A375 (cell line): ENCODE results near the gene OR51B4. TPM values are rescaled to one million over a fixed set of nuclear protein-coding genes. Genes with fewer than 3 reads are reported as not detected.

ENCODE experiments used
- total RNA-seq: library from RNA; depleted of rRNA; stranded (reverse); fragments of >200 nt; shearing (Covaris generic); gene quantifications from 2 replicates; pipeline ENCODE4 v1.2.3, GENCODE V29; 2014; rRNA removed

OR51B4 gene
- total RNA-seq: 4.0 and 7.5 TPM in 2 replicates

GRCh38 chr11:5301846-5302245 is at the start of gene OR51B4:
TSS of gene OR51B4 (minus strand) at chr11:5301946. CDS start at chr11:5301946, 0 bp downstream.

GRCh38 chr11:5351208-5351607 is 49.5 kb upstream of the OR51B4 start, which contains the start of gene OR51B6:
TSS of gene OR51B6 (plus strand) at chr11:5351508. CDS start at chr11:5351508, 0 bp downstream.

GRCh38 chr11:5343474-5344335 is 42.0 kb upstream of the OR51B4 start, which contains the start of gene OR51B5:
TSS of gene OR51B5 (minus strand) at chr11:5343524. CDS start at chr11:5343524, 0 bp downstream.

GRCh38 chr11:5324197-5324596 is 22.5 kb upstream of the OR51B4 start, which contains the start of gene OR51B2:
TSS of gene OR51B2 (minus strand) at chr11:5324297. CDS start at chr11:5324297, 0 bp downstream.

DNA sequence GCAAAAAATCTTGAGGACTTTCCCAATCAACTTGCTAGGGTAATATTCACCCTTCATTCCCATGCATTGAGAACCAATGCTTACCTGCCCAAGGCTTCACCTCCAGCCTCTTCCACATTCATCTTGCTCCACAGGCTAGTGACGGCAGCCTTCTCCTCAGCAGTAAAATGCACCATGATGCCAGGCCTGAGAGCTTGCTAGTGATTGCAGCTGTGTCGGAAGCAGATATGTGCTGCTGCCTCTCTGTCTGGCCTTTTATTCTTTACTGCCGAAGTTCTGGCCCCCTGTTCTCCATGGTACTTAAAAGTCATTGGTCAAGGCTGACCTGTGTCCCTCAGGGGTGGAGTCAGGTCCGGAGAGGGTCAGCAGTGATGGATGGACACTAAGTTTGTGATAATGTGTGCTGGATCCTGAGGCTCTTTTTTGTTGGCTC is 32.0 kb downstream of the OR51B4 start, which contains the start of gene HBE1:
HBE1 (minus strand) TSS at position 231 of the 433 bp plus-strand sequence; CDS start at position 176, 55 bp downstream.

DNA sequence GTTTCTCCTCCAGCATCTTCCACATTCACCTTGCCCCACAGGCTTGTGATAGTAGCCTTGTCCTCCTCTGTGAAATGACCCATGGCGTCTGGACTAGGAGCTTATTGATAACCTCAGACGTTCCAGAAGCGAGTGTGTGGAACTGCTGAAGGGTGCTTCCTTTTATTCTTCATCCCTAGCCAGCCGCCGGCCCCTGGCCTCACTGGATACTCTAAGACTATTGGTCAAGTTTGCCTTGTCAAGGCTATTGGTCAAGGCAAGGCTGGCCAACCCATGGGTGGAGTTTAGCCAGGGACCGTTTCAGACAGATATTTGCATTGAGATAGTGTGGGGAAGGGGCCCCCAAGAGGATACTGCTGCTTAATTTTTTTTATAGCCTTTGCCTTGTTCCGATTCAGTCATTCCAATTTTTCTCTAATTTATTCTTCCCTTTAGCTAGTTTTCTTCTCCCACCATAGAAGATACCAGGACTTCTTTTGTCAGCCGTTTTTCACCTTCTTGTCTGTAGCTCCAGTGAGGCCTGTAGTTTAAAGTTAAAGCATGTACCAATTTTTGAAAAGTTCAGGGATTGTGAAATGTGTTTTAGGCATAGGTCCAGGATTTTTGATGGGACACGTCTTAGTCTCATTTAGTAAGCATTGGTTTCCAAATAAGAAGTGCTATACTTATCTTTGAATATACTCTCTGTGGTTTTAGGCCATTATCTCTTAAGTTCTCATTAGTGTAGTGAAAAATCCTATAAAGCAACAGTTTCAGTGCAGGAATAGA is 46.9 kb downstream of the OR51B4 start, which contains the start of gene HBG2:
HBG2 (minus strand) TSS at position 136 of the 768 bp plus-strand sequence; CDS start at position 83, 53 bp downstream.

Other genes with a start within 250 kb of the OR51B4 start
- gene OR52E2, start 242.3 kb downstream of the OR51B4 start, total RNA-seq: not detected in 2 replicates
- not detected in 2 replicates for gene OR52E1, start 232.4 kb downstream of the OR51B4 start, total RNA-seq
- gene OR52A5, start 163.6 kb downstream of the OR51B4 start, total RNA-seq: not detected in 2 replicates
- not detected in 2 replicates for gene OR52A1, start 147.2 kb downstream of the OR51B4 start, total RNA-seq
- not detected in 2 replicates for gene OR51V1, start 101.3 kb downstream of the OR51B4 start, total RNA-seq
- gene HBB, start 74.9 kb downstream of the OR51B4 start, total RNA-seq: not detected in 2 replicates
- gene HBD, start 67.5 kb downstream of the OR51B4 start, total RNA-seq: not detected in 2 replicates
- gene HBG1, start 52.1 kb downstream of the OR51B4 start, total RNA-seq: not detected in 2 replicates
- 2.7 and 3.2 TPM in 2 replicates for gene HBG2, start 47.2 kb downstream of the OR51B4 start, total RNA-seq
- gene HBE1, start 32.0 kb downstream of the OR51B4 start, total RNA-seq: 40.6 and 51.6 TPM in 2 replicates
- gene OR51B2, start 22.4 kb upstream of the OR51B4 start, total RNA-seq: 0.85 and 1.4 TPM in 2 replicates
- gene OR51B5, start 41.6 kb upstream of the OR51B4 start, total RNA-seq: 15.1 and 23.2 TPM in 2 replicates
- not detected in 2 replicates for gene OR51B6, start 49.6 kb upstream of the OR51B4 start, total RNA-seq
- gene OR51M1, start 81.9 kb upstream of the OR51B4 start, total RNA-seq: not detected in 2 replicates
- gene OR51Q1, start 120.2 kb upstream of the OR51B4 start, total RNA-seq: not detected in 2 replicates
- gene OR51I1, start 139.6 kb upstream of the OR51B4 start, total RNA-seq: 0.57 and 1.0 TPM in 2 replicates
- not detected in 2 replicates for gene OR51I2, start 147.4 kb upstream of the OR51B4 start, total RNA-seq
- gene OR52D1, start 186.7 kb upstream of the OR51B4 start, total RNA-seq: 0.13 TPM in 1 of 2 replicates, not detected in the other
- gene UBQLN3, start 208.0 kb upstream of the OR51B4 start, total RNA-seq: not detected in 2 replicates
- gene UBQLNL, start 214.8 kb upstream of the OR51B4 start, total RNA-seq: not detected in 2 replicates
- not detected in 2 replicates for gene OR52H1, start 246.6 kb upstream of the OR51B4 start, total RNA-seq